Kidney (tissue), 11 donors: ENCODE measurements around the gene SRGAP2C. TPM values are rescaled to one million over a fixed set of nuclear protein-coding genes. Genes with fewer than 3 reads are reported as not detected.
"Not testable (repeated sequence)": the region's sequence is repeated elsewhere in the genome, so short reads cannot be mapped to it uniquely, and the experiment has no call there.

Experiments used
- DNase-seq, 5 donors: peaks; one replicate each; pipeline ENCODE4 v3.0.0-alpha.2; 2013 to 2020
- FAIRE-seq: peaks from 2 replicates; lab custom pipeline; 2012; peaks lifted over from hg19 to GRCh38; lab: Jason Lieb, UNC
- H3K27ac ChIP-seq, 2 donors: one replicate each; pipeline ENCODE4 v1.7.0; 2013; ENCODE audit warnings: low read depth in 2 of 2, low read length in 2 of 2, inconsistent platforms in 1 of 2
- H3K27me3 ChIP-seq: one replicate; pipeline ENCODE4 v1.7.1; 2013; ENCODE audit warnings: low read length, inconsistent platforms; ENCODE audit not compliant: control insufficient read depth, insufficient read depth
- H3K36me3 ChIP-seq, 3 donors: one replicate each; pipeline versions ENCODE4 v1.7.0 to v1.7.1; 2013; ENCODE audit warnings: low read length in 3 of 3, control low read depth in 1 of 3, inconsistent platforms in 1 of 3; ENCODE audit not compliant: insufficient read depth in 3 of 3, control insufficient read depth in 2 of 3
- H3K4me1 ChIP-seq, 3 donors: one replicate each; pipeline versions ENCODE4 v1.7.0 to v1.7.1; 2013; ENCODE audit warnings: low read length in 3 of 3, inconsistent platforms in 1 of 3, low read depth in 1 of 3; ENCODE audit not compliant: control insufficient read depth in 2 of 3, insufficient read depth in 2 of 3
- H3K4me3 ChIP-seq, 3 donors: one replicate each; pipeline versions ENCODE4 v1.7.0 to v1.8.1; 2013; ENCODE audit warnings: low read length in 3 of 3, control low read depth in 1 of 3, inconsistent platforms in 1 of 3
- H3K9ac ChIP-seq, 3 donors: one replicate each; pipeline versions ENCODE4 v1.7.0 to v1.7.1; 2013; ENCODE audit warnings: low read length in 3 of 3, control low read depth in 1 of 3, inconsistent platforms in 1 of 3
- H3K9me3 ChIP-seq, 3 donors: one replicate each; pipeline versions ENCODE4 v1.7.0 to v1.7.1; 2013; ENCODE audit warnings: low read length in 3 of 3, control low read depth in 1 of 3, inconsistent platforms in 1 of 3; ENCODE audit not compliant: control insufficient read depth in 2 of 3, insufficient read depth in 1 of 3
- intact Hi-C: fragments of 100-400 bp; cut with DNase I; formaldehyde crosslinking; loops from one replicate; pipeline ENCODE4 v1.11.1; 2022
- polyA plus RNA-seq: library from polyadenylated mRNA; stranded (reverse); fragments of 350-450 nt; fragmentation: Illumina TruSeq; extraction: RNeasy Lipid Tissue Mini Kit (QIAGEN cat#74804); gene quantifications from one replicate; pipeline ENCODE4 v1.2.3, GENCODE V29; 2014; ENCODE audit warnings: low read depth, low replicate concordance; ENCODE audit not compliant: insufficient read depth
- total RNA-seq: library from RNA; stranded (reverse); fragmentation: NEBNext Ultra II Directional; extraction: Animal tissue kit (Norgen Biotek cat#: 25700); gene quantifications from one replicate; pipeline ENCODE4 v1.2.1, GENCODE V29; 2021
- donor health status: control.
- donor health status: control.
- donor health status: DM: yes; HTN: yes; CAD: no.
- donor health status: Normal renal cell carcinoma (clear cell type).

The SRGAP2C gene
- total and polyA plus RNA-seq, 2 donors from 2014 or later: 6.6 to 29.1 TPM

DNA sequence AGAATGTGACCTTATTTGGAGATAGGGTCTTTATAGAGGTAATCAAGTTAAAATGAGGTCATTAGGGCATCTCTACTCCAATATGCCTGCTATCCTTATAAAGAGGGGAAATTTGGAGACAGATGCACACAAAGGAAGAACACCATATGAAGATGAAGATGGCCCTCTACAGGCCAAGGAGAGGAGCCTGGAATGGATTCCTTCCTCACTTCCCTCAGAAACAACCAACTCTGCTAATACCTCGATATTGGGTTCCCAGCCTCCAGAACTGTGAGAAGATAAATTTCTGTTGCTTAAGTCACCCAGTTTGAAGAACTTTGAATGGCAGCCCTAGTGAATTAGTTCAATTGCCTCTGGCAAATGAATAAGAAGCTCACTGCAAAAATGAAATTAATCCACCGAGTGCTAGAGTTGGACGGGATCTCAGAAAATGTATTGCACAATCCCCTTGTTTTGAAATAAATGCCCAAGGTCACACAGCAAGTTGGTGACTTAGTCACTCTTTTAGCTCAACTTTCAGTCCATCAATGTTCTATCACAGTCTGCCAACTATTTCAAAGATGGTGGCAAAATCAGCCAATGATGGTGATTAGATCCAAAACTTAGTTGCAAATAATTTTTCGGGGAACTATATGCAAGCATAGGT, 27.7 kb upstream of the SRGAP2C start:
- H3K4me1 ChIP-seq, H3K27me3 ChIP-seq, DNase-seq, intact Hi-C loops, H3K36me3 ChIP-seq, FAIRE-seq, H3K9ac ChIP-seq, H3K27ac ChIP-seq, H3K4me3 ChIP-seq, H3K9me3 ChIP-seq: not testable (repeated sequence)

DNA sequence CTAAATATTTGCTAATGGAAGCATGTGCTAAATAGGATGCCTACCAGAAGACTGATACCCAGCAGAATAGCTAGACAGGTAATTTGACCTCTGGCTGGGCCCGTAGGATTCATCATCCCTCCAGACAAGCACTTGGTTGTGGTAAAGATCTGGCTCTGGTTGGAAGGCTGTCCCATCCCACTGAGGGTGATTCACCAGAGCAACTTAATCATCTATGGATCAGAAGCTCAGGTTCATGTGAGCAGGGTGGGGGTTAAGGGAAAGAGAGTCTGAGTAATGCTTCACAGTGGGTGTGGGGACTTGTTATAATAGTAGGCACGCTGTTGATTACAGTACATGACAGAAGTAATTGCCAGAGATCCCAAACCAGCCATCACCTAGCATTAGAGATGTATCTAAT, 27.2 kb upstream of the SRGAP2C start:
- H3K27ac ChIP-seq, H3K27me3 ChIP-seq, DNase-seq, H3K4me3 ChIP-seq, intact Hi-C loops, H3K9ac ChIP-seq, H3K9me3 ChIP-seq, H3K36me3 ChIP-seq, FAIRE-seq, H3K4me1 ChIP-seq: not testable (repeated sequence)

DNA sequence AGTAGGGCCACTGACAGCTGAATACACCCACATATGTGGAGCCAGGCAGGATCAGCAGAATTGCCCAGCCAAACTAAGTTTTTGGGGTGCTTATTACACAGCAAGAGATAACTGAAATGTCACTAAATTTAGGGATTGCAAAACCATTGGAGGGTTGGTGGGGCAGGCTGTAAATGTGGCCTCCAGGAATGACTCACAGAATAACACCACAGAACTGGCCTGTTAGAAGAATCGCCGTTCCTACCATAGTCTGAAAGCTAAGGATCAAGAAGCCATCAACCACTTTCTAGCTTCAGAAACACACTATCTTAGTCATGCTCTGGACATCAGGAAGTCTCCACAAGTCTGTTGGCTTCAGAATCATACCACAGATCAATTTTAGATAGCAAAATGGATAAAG, 24.7 kb upstream of the SRGAP2C start:
- H3K27me3 ChIP-seq, DNase-seq, H3K36me3 ChIP-seq, intact Hi-C loops, FAIRE-seq, H3K4me3 ChIP-seq, H3K4me1 ChIP-seq, H3K9ac ChIP-seq, H3K27ac ChIP-seq, H3K9me3 ChIP-seq: not testable (repeated sequence)

DNA sequence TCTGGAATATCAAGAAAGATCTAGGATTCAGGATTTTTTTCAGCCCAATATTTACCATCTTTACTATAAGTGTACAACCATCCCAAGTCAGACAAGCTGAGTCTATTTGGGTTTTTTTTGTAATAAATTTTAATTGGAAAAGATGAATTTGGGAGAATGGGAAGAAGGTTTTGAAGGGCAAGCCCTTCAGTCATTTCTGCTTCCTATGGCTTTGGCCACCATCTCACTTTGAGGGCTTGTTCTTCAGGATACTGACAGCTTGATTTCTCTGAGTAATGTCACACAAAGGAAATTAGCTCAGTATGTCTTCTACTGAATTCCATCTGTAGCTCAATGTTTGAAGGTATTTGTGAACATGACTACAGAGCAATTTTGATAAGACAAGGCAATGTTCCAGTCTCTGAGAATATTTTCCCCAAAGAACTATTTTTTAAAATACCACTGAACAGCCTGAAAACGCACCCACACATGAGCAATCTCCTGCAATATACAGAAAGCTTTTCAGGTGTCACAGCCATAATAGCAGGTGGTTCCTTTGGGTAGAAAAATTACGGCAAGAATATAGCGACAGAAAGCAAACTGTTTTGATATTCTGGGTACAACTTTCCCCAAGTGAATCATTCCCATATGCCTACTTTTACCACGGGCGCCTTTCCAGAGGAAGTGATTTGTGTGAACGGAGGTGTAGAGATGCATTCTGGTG, 23.4 kb upstream of the SRGAP2C start:
- intact Hi-C loops, H3K27ac ChIP-seq, H3K9ac ChIP-seq, H3K36me3 ChIP-seq, DNase-seq, H3K4me3 ChIP-seq, H3K9me3 ChIP-seq, H3K4me1 ChIP-seq, FAIRE-seq, H3K27me3 ChIP-seq: not testable (repeated sequence)

DNA sequence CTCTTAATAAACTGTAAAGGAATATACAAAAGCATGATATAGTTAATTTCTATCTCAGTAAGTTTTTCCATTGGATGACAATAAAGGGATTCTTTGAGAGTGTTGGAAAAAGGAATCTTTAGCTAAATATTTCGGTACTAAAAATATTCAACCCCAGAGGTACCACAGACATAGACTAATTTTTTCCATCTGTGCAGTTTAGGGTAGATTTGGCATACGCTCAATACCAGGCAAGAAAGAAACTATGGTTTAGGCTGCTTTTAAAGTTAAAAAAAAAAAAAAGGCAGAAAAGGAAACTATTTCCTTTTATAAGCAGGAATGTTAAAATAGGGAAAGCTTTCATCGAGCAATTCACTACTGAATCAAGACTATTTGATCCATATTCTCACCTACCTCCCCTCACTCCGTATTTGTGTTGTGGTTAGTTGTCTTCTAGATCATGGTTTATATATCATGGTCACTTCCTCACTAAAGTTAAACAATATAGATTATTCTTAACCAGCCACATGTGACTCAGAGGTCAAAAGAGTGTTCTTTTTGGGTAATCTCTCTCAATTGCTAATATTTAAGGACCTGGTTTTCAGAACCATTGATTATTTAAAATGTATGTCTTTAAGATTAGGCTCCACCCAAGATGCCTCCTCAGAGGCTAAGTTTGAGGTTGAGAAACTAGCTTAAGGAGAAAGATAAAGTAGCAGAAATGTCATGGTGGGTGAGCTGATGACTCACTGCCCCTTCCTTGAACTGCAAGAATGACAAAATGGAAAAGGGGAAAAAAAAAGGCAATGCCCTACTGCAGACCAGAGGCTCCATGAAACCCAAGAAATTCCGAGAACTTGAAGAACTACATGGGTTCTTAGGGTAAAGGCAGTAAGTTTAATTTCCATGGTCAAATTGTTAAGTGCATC, 20.7 kb upstream of the SRGAP2C start:
- H3K9ac ChIP-seq, H3K9me3 ChIP-seq, H3K27me3 ChIP-seq, H3K27ac ChIP-seq, H3K4me3 ChIP-seq, H3K36me3 ChIP-seq, intact Hi-C loops, H3K4me1 ChIP-seq, FAIRE-seq, DNase-seq: not testable (repeated sequence)

DNA sequence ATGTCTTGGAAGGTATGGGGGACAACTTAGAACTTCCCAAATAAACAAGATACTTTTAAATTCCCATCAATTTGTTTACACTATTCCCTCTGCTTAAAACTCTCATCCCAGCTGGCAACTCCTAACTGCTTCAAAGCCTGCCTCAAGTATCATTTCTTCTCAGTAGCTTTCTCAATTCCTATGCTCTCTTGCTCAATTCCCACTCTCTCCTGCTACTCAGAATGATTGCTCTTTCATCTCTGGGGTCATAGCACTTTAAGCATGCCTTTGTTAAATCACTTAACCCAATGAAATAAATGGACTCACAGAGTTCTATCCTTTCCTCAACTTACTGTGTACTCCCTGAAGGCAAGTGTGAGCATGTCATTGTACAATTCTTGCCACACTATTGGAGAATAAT, 19.5 kb upstream of the SRGAP2C start:
- H3K4me3 ChIP-seq, DNase-seq, H3K4me1 ChIP-seq, H3K9ac ChIP-seq, H3K9me3 ChIP-seq, intact Hi-C loops, H3K27me3 ChIP-seq, H3K27ac ChIP-seq, H3K36me3 ChIP-seq, FAIRE-seq: not testable (repeated sequence)

DNA sequence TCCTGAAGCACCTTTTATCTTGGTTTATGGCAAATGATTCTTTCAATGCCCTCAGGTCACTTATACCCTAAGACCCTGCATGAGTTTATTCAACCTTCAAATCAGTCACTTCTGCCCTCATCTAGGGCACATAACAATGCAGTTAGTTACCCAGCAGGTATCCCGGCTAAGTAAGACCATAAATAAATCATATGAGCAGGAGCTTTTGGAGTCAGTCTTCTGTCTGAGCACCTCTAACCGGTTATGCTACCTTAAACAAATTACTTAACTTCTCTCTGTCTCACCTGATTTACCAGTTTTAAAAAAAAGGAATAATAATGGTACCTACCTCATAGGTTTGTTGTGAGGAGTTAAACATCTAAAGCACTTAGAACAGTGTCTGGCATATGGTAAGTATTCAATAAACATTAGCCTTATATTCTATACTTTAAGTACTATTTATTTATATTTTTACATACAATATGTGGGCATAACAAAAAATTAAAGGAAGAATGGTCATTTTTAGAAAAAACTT, 17.5 kb upstream of the SRGAP2C start:
- FAIRE-seq, H3K9ac ChIP-seq, intact Hi-C loops, H3K4me3 ChIP-seq, H3K9me3 ChIP-seq, H3K27ac ChIP-seq, H3K4me1 ChIP-seq, H3K27me3 ChIP-seq, H3K36me3 ChIP-seq, DNase-seq: not testable (repeated sequence)
